Fibroblast of mammary gland (primary cell): ENCODE data around the gene RAI14.

ENCODE experiments used
- DNase-seq: peaks from one replicate; pipeline ENCODE4 v3.0.0-alpha.2; 2010; ENCODE audit warnings: low read depth
- H3K4me3 ChIP-seq: 2 replicates; pipeline ENCODE4 v1.5.1; 2011; ENCODE audit warnings: low read depth, mild to moderate bottlenecking, low read length, moderate library complexity; ENCODE audit not compliant: control insufficient read depth
- CTCF ChIP-seq: conservative IDR thresholded peaks from 2 replicates; pipeline ENCODE4 v1.5.1; 2011; ENCODE audit warnings: low read depth, low read length, inconsistent platforms; ENCODE audit not compliant: control insufficient read depth, insufficient read depth

The RAI14 gene

GRCh38 chr5:34684281-34684979 lies 28.3 kb downstream of the RAI14 start:
- peak; percentile 45 for DNase-seq
- H3K4me3 ChIP-seq: no peak overlapping the region
- peak; percentile 16 for TF ChIP-seq CTCF

GRCh38 chr5:34684980-34685352 lies 28.8 kb downstream of the RAI14 start:
- no peak overlapping the region for H3K4me3 ChIP-seq
- no peak for TF ChIP-seq CTCF
- DNase-seq: no peak

GRCh38 chr5:34685485-34686165 lies 29.5 kb downstream of the RAI14 start:
- DNase-seq: peak; percentile 83
- H3K4me3 ChIP-seq: no peak overlapping the region
- no peak for TF ChIP-seq CTCF

GRCh38 chr5:34686762-34687268 lies 30.7 kb downstream of the RAI14 start:
- H3K4me3 ChIP-seq: no peak overlapping the region
- no peak for TF ChIP-seq CTCF

GRCh38 chr5:34687269-34688011 lies 31.3 kb downstream of the RAI14 start:
- no peak for TF ChIP-seq CTCF
- DNase-seq: peak; percentile 77
- H3K4me3 ChIP-seq: no peak overlapping the region

More at GRCh38 chr5:34686762-34687268, 30.7 kb downstream of the RAI14 start:
- DNase-seq: peak; percentile 98

GRCh38 chr5:34688015-34688810 lies 32.1 kb downstream of the RAI14 start:
- DNase-seq: no peak
- no peak for TF ChIP-seq CTCF
- no peak overlapping the region for H3K4me3 ChIP-seq
